Measurements from ENCODE around the gene MYD88. TPM values are rescaled to one million over a fixed set of nuclear protein-coding genes. Genes with fewer than 3 reads are reported as not detected.

Gene MYD88
- polyA plus RNA-seq (ENCODE audit: insufficient read length in 3 of 3), result 10 to 100 TPM; 27.9 to 30.0 (median 28.8) TPM

GRCh38 chr3:38138349-38139190 is at the start of gene MYD88:
TSS of gene MYD88 (plus strand) at chr3:38138661. CDS start at chr3:38138701, 40 bp downstream.
- DNase-seq (ENCODE audit: low read depth in 3 of 3, low spot score in 2 of 3), result no peak

DNA sequence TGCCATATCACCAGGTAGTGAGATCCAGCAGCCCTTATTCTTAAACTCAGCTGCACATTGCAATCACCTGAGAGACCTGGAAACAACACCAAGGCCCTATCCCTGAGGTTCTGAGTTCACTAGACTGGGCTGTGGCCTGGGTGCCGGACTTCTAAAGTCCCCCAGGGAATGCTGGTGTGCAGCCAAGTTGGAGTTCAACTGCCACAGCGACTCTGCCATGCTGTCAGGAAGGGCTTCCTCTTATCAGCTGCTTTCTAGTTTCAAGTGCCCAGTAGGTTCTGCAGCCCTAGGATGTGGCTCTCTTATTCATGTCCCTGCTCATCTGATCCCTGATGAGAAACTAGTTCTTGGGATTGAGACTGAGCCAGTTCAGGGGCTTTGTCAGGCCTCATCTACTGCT is 49.3 kb upstream of the MYD88 start:
- DNase-seq (ENCODE audit: low read depth in 3 of 3, low spot score in 2 of 3), result no peak

- DNase-seq (ENCODE audit: low read depth in 3 of 3, low spot score in 2 of 3), result no peak
Measured at GRCh38 chr3:38090453-38090852, 48.0 kb upstream of the MYD88 start.

DNA sequence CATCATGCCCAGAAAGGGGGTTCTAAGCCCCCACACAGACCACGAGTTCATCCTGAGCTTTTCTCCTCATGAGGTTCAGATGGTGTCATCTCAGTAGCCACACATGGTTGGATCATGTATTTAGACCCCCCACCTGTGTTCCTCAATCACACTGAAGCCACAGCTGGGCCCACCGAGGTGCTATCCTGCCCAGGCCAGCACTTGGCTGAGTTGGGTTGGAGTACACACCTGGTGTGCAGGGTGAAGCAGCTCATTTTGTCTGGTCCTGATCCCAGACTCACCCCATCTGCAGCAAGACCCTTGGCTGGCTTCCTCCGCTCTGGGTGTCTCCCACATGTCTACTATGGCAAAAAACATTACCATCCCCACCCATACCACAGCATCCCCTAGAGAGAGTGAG is 43.5 kb upstream of the MYD88 start:
- no peak for DNase-seq (ENCODE audit: low read depth in 3 of 3, low spot score in 2 of 3)

DNA sequence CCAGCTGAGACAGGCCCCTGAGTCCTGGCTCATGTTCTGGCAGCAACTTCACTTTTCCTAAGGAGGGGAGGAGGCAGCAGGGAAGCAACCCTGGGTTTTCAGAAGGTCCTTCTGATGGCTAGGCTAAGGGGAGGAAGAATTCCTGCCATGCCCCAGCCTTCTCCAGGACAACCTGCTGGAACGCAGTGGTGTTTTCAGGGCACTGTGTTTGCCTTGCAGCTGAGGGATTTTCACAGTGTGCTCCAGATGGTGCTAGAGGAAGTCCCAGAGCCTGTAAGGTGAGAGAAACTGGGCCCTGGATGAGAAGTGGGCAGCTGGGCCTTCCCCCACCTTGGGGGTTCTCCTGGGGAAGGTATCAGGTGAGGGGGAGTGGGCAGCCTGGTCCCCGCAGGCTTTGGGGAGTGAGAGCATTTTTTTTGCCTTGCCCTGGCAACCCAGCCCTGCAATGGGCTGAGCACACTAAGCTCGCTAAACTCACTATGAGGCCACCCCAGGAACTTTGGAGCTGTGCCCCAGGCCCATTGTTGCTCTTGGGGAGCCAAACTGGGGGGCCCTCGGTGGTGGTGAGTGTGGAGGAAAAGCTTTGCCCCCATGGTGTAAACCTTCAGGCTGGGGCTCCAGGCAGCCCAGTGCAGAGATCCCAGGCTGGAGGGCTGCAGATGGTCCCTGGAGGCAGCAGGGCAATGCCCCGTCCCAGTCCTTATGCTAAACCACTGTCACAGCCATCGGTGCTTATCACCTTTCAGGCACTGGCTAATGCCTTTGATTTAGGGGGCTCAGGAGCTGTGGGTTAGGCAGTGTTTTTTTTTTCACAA is 42.6 kb upstream of the MYD88 start:
- no peak for DNase-seq (ENCODE audit: low read depth in 3 of 3, low spot score in 2 of 3)

DNA sequence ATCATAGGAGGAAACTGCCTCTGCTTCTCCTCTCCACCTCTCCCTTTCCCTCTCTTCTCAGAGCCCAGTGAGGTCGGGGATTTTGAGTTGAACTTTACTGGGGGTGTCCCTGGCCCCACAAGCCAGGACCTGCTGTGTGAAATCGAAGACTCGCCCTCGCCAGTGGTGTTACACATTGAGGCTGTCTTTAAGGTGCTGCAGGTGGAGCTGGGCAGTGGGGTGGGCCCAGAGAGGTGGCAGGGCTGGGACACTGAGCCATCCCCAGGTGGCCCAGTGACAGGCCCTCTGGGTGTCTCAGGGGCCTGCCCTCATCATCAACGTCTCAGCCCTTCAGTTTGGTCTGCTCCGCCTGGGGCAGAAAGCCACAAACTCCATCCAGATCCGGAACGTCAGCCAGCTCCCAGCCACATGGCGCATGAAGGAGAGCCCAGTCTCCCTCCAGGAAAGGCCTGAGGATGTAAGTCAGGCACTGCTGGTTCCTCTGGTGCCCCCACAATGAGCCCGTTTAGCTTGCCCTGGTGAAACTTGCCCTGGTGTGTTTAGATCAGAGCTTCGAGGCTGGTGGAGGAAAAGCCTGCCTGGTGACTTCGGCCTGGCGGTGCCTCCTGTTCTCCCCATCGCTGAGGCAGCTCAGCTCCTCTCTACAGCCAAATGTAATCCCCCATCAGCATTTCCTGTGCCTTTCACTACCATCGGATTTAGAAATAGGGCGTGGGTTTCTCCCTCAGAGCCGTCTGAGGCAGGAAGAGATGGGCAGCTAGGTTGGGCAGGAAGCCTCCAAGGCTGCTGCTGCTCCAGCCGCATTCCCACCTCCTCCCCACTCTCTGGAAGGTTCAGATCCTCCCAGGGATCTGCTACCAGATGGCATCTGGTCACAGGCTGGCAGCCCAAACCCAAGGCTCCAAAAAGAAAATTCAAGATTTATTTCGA is 40.8 kb upstream of the MYD88 start:
- DNase-seq (ENCODE audit: low read depth in 3 of 3, low spot score in 2 of 3), result no peak

DNA sequence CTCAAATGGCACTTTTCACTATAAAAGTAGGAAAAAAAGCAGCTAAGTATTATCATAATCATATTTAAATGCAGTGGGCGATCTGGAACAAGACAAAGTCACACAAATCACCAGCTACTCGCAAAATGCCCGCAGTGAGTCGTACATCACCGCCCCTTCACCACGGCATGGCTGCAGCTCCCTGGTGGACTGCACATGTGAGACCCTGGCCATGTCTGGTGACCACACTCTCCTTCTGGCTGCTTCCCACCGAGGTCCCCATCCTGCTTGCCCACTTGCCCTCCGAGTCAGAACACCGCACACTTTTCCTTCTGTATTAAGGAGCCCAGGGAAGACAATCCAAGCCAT is 40.1 kb upstream of the MYD88 start:
- no peak for DNase-seq (ENCODE audit: low read depth in 3 of 3, low spot score in 2 of 3)

GRCh38 chr3:38099518-38099917 is 38.9 kb upstream of the MYD88 start:
- DNase-seq (ENCODE audit: low read depth in 3 of 3, low spot score in 2 of 3), result no peak

DNA sequence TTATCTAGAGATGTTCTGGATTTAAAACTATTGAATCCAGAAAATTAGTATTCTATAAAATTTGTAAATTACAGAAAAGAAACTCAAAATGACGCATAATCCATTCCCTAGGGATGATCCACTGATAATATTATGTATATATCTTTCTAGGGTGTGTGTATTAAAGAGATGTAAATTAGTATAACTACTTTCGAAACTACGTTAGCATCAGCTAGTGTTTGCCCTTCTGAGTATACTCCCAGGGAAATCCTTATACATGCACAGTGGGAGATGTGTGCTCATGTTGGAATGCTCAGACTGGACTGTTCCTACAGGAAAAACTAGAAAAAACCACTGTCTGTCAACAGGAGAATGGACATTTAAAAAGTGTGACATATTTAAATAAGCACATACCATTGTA is 38.0 kb upstream of the MYD88 start:
- no peak for DNase-seq (ENCODE audit: low read depth in 3 of 3, low spot score in 2 of 3)

- no peak for DNase-seq (ENCODE audit: low read depth in 3 of 3, low spot score in 2 of 3)
Measured at GRCh38 chr3:38101811-38102443, 36.5 kb upstream of the MYD88 start.

GRCh38 chr3:38102444-38102814 is 36.0 kb upstream of the MYD88 start:
- DNase-seq (ENCODE audit: low read depth in 3 of 3, low spot score in 2 of 3), result no peak

- no peak for DNase-seq (ENCODE audit: low read depth in 3 of 3, low spot score in 2 of 3)
Measured at GRCh38 chr3:38105525-38105924, 32.9 kb upstream of the MYD88 start.

DNA sequence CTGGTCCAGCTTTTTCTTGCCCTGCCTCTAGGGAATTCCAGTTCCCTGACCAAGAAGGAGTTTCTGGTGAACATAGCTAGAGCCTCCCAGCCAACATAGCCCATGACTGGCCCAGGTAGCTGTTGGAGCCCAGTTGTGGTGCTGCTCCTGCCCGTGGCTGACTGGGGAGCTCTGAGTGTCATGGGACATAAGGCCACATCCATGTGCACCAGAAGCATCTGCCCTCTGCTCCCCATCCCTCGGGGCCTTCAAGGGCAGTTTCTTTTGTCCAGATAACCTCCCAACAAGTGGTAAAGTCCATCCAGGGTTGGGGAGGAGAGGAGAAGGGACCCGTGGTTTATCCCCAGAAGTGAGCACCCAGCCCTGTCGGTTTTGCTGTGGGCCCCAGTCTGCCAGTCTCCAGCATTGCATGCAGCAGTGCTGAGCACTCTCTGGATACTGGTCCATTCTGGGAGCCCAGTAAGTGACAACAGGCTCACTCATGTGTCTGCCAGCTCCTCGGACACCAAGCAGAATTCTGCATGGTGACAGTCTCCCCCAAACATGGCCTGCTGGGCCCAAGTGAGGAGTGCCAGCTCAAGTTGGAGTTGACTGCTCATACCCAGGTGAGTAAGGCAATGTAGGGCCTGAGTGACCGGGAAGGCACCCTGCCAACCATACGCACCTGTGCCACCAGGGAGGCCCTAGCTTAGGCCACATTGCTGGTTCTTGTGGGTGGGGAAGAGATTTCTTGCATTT is 30.4 kb upstream of the MYD88 start:
- DNase-seq (ENCODE audit: low read depth in 3 of 3, low spot score in 2 of 3), result no peak

- DNase-seq (ENCODE audit: low read depth in 3 of 3, low spot score in 2 of 3), result no peak
Measured at GRCh38 chr3:38108649-38109579, 29.5 kb upstream of the MYD88 start.

DNA sequence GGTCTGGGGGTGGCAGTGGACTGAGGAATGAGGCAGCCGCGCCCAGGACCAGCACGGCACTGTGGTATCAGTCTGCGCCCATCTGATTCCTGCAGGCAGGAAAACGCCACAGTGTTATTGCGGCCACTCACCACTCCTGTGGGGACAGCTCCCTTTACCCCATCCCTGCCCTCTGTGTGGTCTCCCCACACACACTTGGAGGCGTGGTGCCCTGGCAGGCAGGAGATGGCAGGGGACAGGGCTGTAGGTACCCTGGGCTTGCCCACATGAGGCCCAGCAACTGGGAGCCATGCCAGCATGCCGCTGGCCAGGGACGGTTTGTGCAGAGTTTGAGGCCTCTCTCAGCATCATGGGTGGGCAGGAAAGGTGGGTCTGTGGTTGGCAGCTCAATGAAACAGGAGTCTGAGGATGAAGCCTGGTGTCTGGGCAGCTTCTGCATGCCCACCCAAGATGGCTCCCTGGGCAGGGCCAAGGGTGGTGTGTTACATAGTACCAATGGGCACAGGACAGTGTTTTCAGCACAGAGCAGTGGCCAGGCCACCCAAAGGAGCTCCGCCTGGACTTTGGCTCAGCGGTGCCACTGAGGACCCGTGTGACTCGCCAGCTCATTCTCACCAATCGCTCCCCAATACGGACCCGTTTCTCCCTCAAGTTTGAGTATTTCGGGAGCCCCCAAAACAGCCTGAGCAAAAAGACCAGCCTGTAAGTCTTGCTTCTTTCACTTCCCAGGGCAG is 28.7 kb upstream of the MYD88 start:
- DNase-seq (ENCODE audit: low read depth in 3 of 3, low spot score in 2 of 3), result no peak

DNA sequence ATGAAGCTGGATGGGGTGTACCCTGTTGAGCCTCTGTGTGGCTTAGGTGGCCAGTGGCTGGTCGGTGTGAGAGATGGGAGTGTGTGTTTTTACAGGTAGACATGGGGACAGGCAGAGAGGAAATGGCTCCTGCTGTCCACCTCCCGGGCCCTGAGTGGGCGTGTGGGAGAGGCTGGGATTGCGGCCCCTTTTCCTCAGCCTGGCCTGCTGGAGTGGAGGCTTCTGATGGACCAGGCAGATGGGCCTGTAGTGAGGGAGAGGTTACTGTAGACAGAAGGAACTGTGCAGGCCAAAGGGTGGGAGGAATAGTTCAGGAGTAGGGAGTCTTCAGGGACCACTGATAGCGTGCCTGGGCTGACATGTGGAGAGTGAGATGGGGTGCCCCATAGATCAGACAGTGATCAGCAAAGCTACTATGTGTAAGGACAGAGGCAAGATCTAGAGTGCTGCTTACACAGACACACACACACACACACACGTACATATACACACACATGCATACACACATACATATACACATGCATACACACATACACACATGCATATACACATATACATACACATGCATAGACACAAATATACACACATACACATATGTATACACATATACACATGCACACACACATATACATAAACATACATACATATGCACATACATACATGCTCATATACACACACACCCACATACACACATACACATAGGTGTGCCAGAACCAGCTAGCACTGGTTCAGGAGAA is 28.0 kb upstream of the MYD88 start:
- DNase-seq (ENCODE audit: low read depth in 3 of 3, low spot score in 2 of 3), result no peak

- DNase-seq (ENCODE audit: low read depth in 3 of 3, low spot score in 2 of 3), result no peak
Measured at GRCh38 chr3:38111201-38111600, 27.3 kb upstream of the MYD88 start.
